Neuron (in vitro differentiated cells): ENCODE measurements around the gene SLC2A1.

Experiments used
- H2AFZ ChIP-seq: one replicate; pipeline ENCODE4 v1.6.1; 2013; ENCODE audit warnings: low read depth, mild to moderate bottlenecking, inconsistent platforms, low read length, moderate library complexity
- H3K27me3 ChIP-seq: one replicate; pipeline ENCODE4 v1.6.1; 2013; ENCODE audit warnings: low read length; ENCODE audit not compliant: insufficient read depth
- H3K36me3 ChIP-seq: one replicate; pipeline ENCODE4 v1.6.1; 2013; ENCODE audit warnings: low read length; ENCODE audit not compliant: insufficient read depth
- H3K4me1 ChIP-seq: one replicate; pipeline ENCODE4 v1.6.1; 2013; ENCODE audit warnings: low read length; ENCODE audit not compliant: insufficient read depth
- H3K4me3 ChIP-seq: 2 replicates; pipeline ENCODE4 v1.5.1; 2013; ENCODE audit warnings: mild to moderate bottlenecking, low read length, moderate library complexity
- H3K9me3 ChIP-seq: one replicate; pipeline ENCODE4 v1.6.1; 2013; ENCODE audit warnings: low read length

SLC2A1 gene

GRCh38 chr1:42888013-42888633 lies 70.5 kb downstream of the SLC2A1 start:
- H3K36me3 ChIP-seq: no peaks in the 10 kb centered on the region
- H3K4me3 ChIP-seq: no peak overlapping the region
- H3K4me1 ChIP-seq: peaks cover 12% of the 10 kb centered on the region
- H3K9me3 ChIP-seq: no peaks in the 10 kb centered on the region
- H3K27me3 ChIP-seq: no peaks in the 10 kb centered on the region
- no peak overlapping the region for H2AFZ ChIP-seq

- Histone ChIP-seq H3K27me3 (no peaks in the 10 kb centered on the region), H2AFZ (no peak overlapping the region), H3K9me3 (no peaks in the 10 kb centered on the region), H3K4me3 (no peak overlapping the region), H3K4me1 (peaks cover 12% of the 10 kb centered on the region), H3K36me3 (no peaks in the 10 kb centered on the region)
These were observed 71.3 kb downstream of the SLC2A1 start for GRCh38 chr1:42887366-42887765.

GRCh38 chr1:42886800-42887199 lies 71.9 kb downstream of the SLC2A1 start:
- no peaks in the 10 kb centered on the region for H3K27me3 ChIP-seq
- H3K4me1 ChIP-seq: peaks cover 8% of the 10 kb centered on the region
- no peaks in the 10 kb centered on the region for H3K36me3 ChIP-seq
- H2AFZ ChIP-seq: no peak overlapping the region
- H3K4me3 ChIP-seq: no peak overlapping the region
- H3K9me3 ChIP-seq: no peaks in the 10 kb centered on the region

GRCh38 chr1:42886046-42886739 lies 72.5 kb downstream of the SLC2A1 start:
- Histone ChIP-seq H3K27me3 (no peaks in the 10 kb centered on the region), H3K4me1 (peaks cover 3% of the 10 kb centered on the region), H3K36me3 (no peaks in the 10 kb centered on the region), H2AFZ (no peak overlapping the region), H3K4me3 (no peak overlapping the region), H3K9me3 (no peaks in the 10 kb centered on the region)

- Histone ChIP-seq H3K4me1 (no peaks in the 10 kb centered on the region), H3K27me3 (peaks cover 2% of the 10 kb centered on the region), H3K9me3 (no peaks in the 10 kb centered on the region), H3K4me3 (no peak overlapping the region), H2AFZ (no peak overlapping the region), H3K36me3 (no peaks in the 10 kb centered on the region)
These were observed 78.3 kb downstream of the SLC2A1 start for GRCh38 chr1:42880384-42880783.

- Histone ChIP-seq H2AFZ (no peak overlapping the region), H3K4me3 (no peak overlapping the region), H3K27me3 (peaks cover 2% of the 10 kb centered on the region), H3K36me3 (no peaks in the 10 kb centered on the region), H3K9me3 (no peaks in the 10 kb centered on the region), H3K4me1 (no peaks in the 10 kb centered on the region)
These were observed 81.3 kb downstream of the SLC2A1 start for GRCh38 chr1:42877380-42877779.

- Histone ChIP-seq H3K9me3 (no peaks in the 10 kb centered on the region), H2AFZ (no peak overlapping the region), H3K4me1 (no peaks in the 10 kb centered on the region), H3K27me3 (peaks cover 2% of the 10 kb centered on the region), H3K36me3 (no peaks in the 10 kb centered on the region), H3K4me3 (no peak overlapping the region)
These were observed 82.7 kb downstream of the SLC2A1 start for GRCh38 chr1:42876009-42876408.
